Germinal center (tissue), 1 donor: ENCODE results near the gene GUCA1C.

ENCODE experiments used
- DNase-seq: peaks from one replicate; pipeline ENCODE4 v3.0.0; 2012; ENCODE audit warnings: mixed read lengths, low spot score

The GUCA1C gene

DNA sequence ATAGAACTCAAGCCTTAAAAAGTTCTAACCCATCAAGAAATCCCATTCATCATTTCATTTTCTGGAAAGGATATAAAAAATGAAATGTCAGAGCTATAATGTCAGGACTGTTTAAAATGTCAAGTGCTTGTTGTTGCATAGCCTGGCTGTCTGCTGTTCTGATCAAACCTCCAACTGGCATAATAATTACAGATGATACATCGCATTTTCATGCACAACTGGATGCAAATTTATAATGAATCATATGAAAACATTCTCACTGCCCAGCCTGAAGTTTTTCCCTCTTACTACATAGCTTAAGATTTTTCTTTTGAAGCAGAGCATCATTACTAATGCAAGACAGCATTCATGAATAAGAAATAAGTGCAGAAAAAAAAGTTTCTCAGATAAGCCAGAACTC is 46.5 kb downstream of the GUCA1C start:
- DNase-seq = no peak

DNA sequence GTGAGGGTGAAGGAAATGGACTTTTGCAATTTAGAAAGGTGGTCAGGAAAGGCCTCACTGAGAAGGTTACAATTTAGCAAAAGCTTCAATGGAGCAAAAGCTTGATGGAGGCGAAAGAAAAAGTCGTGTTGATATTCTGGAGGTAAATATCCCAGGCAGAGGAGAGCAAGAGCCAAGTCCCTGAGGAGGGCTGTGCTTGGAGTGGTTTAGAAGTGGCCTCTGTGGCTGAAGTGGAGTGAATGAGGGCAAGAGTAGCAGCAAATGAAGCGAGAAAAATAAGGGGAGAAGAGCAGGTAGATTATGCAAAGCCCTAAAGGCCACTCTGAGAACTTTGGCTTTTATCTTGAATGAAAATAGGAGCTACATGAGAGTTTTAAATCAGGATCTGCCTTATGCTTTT is 54.1 kb downstream of the GUCA1C start:
- DNase-seq = no peak

DNA sequence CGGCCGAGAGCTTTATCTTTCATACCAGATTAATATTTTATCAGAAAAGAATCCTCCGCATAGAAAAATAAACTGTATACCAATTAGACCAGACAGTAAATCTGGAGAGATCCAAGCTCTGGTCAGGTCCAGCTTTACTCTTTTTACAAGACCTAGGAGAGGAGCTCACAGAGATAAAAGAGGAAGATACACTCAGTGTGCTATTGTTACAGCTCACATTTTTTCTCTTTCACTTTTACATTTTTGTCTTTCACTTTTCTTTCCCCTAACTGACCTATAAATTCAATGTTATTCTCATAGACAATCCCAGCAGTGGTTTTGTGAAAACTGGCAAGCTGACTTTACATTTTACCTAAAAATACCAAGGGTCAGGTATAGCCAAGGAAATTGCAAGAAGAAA is 55.8 kb downstream of the GUCA1C start:
- no peak for DNase-seq

- no peak for DNase-seq
Observed at GRCh38 chr3:108894981-108895380, 58.7 kb downstream of the GUCA1C start.

DNA sequence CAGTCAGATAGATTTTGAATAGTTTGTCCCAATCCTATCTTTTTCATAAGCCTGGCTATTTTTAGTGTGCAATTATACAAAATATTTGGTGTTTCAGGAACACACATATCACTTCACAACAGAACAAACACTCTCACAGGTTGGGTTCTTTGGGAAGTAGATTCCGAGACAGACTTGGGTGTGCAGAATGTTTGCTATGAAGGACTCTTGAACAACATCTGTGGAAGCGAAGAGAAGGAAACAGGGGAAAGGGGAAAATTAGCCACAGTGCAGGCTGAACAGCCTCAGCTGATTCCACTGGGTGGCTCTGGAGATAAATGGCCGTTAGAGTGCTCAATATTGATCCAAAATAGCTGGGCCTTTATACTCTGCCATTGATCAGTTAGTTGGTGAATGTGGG is 61.8 kb downstream of the GUCA1C start:
- no peak for DNase-seq

DNA sequence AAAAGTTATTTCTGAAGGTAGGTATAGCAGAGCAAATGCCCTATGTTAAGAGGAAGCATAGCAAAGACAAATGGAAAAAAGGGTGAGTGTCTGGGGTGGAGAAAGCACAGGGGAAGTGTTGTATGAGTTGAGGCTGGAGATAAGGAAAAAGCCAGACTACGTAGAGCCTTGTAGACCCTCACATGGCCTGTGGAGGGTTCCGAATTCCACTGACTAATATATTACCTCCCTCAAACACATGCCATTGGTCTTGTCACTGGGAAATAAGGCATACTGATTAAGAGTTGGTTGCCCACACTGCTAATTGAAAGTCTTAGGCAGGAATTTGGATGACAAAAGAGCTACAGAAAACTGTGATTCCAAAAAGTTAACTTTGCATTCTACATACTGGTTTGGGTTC is 65.9 kb downstream of the GUCA1C start:
- DNase-seq = no peak

DNA sequence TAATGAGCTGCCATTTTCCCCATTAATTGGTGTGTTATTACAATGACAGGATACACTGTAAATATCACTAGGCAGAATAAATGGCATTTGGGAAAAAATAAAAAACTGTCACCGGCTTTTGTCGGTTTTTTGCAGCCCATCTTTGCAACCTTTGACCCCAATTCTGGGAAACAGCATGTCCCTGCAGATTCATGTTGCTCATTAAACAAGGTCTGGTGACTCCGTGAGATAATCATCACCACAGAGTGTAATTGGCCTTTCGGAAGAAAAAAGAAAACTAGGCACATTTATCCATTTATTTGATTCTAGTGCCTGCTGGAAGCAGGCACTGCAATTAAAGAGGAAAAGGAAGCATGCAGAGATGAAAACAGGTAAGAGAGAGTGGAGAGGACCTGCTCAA is 66.6 kb downstream of the GUCA1C start:
- DNase-seq = no peak

DNA sequence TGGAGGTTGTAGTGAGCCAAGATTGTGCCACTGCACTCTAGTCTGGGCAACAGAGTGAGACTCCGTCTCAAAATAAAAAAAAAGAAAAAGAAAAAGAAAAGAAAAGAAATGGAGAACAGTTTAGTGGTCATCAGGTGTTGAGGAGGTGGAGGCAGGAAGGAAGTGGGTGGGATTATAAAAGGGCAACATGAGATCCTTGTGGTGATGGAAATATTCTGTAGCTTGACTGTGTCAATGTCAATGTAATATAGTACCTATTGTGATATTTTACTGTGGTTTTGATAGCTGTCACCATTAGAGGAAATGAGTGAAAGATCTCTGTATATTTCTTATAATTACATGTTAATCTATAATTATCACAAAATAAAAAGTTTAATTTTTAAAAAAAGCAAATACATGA is 70.3 kb downstream of the GUCA1C start:
- DNase-seq = no peak

GRCh38 chr3:108882762-108883161 is 70.9 kb downstream of the GUCA1C start:
- no peak for DNase-seq

GRCh38 chr3:108879915-108880314 is 73.8 kb downstream of the GUCA1C start:
- no peak for DNase-seq

DNA sequence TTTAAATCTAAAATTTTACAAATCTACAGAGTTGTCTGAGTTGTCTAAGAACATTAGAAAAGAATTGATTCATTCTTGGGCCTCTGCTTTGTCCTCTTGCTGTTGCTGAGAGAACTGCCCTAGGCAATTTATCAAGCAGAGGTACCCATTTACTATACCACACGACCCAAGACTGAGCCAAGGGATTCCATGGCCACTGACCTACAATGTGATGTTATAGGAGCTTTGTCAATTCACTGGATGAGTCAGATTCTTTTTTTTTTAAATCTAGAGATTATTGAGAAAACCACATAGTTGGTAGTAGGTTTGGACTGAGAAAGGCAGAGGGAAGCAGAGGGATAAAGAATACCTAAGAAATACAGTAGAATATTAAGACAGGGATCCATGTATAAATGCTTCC is 75.8 kb downstream of the GUCA1C start:
- no peak for DNase-seq

DNA sequence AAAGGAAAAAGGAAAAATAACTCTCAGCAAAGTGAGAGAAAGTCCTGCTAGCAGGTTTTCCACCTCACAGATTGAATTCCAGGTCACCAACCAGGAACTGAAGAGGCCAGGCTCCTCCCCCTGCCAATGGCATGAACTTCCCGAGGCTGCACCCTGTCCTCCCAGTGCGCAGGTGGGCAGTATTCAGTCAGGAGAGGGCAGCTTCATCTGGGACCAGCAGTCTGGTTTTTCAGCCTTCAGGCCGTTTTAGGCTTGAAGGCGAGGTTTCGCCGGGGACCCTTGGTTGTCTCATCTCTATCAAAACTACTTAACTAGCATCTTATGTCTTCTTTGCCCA is 89.9 kb downstream of the GUCA1C start:
- no peak for DNase-seq

- DNase-seq = no peak
Observed at GRCh38 chr3:108862865-108863798, 90.5 kb downstream of the GUCA1C start.

- no peak for DNase-seq
Observed at GRCh38 chr3:108861401-108861800, 92.3 kb downstream of the GUCA1C start.
